ENCODE data around the gene TNRC6A.
"Not testable (repeated sequence)": the region's sequence is repeated elsewhere in the genome, so short reads cannot be mapped to it uniquely, and the experiment has no call there.

Gene TNRC6A

DNA sequence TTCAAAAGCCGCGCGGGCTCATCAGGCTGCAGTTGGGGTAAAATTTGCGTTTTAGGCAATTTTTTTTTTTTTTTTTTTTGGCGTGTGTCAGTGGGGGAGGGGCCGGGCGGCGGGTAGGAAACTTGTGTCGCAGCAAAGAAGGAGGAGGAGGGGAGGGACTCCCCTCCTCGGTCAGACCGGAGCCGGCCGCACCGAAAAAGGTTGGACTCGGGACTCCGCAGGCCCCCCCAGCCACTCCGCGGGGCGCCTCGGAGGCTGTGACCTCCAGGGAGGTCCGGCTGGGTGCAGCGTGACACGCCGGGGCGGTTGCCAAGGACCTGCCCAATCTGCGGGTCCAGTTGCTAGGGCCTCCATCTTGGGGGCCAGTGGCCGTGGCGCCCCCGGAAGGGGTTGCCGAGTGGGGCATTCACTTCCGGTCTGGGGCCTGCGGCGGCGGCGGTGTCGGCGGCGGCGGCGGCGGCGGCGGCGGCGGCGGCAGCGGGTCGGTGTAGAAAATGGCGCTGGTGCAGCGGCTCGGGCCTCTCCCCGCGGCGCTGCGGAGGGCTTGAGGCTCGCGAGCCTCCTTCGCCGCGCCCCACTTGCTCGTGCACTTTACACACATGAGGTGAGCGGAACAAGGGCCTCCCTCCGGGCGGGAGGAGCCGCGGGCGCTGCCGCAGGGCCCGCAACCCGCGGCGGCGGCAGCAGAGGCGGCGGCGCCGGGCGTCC, at the start of gene TNRC6A:
Gene TNRC6A, plus strand, starts transcription at position 409 of the 708 bp plus-strand sequence. Its CDS starts 191 bp downstream, at position 600.
- DNase-seq (ENCODE audit: low read depth in 2 of 2): peak; percentile 78 to 79

DNA sequence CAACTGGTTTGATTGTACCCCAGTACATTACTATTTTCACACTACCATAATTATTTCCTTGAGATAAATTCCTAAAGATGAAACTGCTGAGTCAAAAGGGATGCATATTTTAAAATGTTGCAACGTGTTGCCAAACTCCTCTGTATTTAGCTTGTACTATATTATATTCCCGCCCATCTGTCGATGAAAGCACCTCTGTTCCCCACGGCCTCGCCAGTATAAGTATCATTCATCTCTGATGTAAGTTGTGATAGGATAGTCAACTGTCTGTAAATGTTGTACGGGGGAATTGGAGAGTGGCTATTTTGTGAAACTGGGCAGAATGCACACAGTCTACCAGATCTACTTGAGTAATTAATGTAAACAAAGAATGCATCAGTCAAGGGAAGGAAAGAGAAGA, 47.7 kb upstream of the TNRC6A start:
- DNase-seq (ENCODE audit: low read depth in 2 of 2): no peak

GRCh38 chr16:24683250-24683649, 46.2 kb upstream of the TNRC6A start:
- DNase-seq (ENCODE audit: low read depth in 2 of 2): no peak

GRCh38 chr16:24683847-24684493, 45.5 kb upstream of the TNRC6A start:
- DNase-seq (ENCODE audit: low read depth in 2 of 2): no peak

GRCh38 chr16:24685539-24686432, 43.7 kb upstream of the TNRC6A start:
- no peak for DNase-seq (ENCODE audit: low read depth in 2 of 2)

- no peak for DNase-seq (ENCODE audit: low read depth in 2 of 2)
Observed at GRCh38 chr16:24686678-24687077, 42.8 kb upstream of the TNRC6A start.

DNA sequence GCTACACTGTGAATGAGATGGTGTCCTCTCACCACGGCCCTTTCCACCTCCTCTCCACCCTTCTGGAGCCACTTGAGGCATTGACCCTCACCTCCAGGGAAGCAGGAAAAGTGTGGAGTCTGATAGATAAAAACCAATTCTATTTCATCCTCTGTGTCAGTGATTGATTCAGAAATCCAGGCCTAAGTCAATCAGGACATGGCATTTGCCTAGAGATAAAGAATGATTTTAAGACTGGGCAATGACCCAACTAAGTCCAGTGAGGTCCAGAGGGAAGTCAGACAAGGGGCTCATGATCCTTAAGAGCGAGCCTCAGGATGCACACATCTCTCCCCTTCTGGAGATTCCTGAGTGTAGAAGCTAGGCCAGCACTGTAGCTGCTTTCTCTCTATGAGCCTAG, 41.1 kb upstream of the TNRC6A start:
- no peak for DNase-seq (ENCODE audit: low read depth in 2 of 2)

- no peak for DNase-seq (ENCODE audit: low read depth in 2 of 2)
Observed at GRCh38 chr16:24689128-24689527, 40.3 kb upstream of the TNRC6A start.

GRCh38 chr16:24692854-24693253, 36.6 kb upstream of the TNRC6A start:
- DNase-seq (ENCODE audit: low read depth in 2 of 2): no peak

DNA sequence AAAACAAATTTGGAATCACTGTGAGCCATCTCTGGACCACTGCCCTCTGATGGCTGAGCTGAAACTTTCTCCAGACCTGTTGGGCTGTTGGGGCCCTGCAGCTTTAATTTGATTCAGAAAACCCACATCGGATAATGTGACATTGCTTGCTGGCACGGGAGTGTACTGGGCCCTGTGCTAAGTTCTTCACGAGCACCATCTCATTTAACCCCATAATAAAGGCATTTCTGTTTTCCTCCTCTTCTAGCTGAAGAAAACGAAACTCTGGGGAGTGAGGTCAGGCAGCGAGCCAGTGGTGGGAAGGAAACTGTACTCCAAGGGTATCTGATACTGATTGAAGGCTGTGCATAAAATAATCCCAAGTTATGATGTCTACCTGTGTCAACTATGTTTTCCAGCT, 34.5 kb upstream of the TNRC6A start:
- DNase-seq (ENCODE audit: low read depth in 2 of 2): no peak

DNA sequence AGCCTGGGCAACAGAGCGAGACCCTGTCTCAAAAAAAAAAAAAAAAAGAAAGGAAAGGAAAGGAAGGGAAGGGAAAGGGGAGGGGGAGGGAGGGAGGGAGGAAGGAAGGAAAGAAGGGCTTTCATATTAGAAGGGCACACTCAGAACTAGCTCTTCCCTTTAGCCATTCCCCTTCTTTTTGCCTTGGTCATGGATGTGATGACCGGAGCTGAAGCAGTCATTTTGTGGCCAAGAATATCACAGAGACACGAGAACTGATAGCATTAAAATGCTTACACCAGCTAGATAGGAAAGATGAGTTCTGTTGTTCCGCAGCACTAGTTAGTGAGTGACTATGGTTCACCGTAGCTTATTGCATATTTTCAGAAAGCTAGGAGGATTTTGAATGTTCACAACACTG, 32.8 kb upstream of the TNRC6A start:
- no peak for DNase-seq (ENCODE audit: low read depth in 2 of 2)

- no peak for DNase-seq (ENCODE audit: low read depth in 2 of 2)
Observed at GRCh38 chr16:24698308-24698707, 31.1 kb upstream of the TNRC6A start.

DNA sequence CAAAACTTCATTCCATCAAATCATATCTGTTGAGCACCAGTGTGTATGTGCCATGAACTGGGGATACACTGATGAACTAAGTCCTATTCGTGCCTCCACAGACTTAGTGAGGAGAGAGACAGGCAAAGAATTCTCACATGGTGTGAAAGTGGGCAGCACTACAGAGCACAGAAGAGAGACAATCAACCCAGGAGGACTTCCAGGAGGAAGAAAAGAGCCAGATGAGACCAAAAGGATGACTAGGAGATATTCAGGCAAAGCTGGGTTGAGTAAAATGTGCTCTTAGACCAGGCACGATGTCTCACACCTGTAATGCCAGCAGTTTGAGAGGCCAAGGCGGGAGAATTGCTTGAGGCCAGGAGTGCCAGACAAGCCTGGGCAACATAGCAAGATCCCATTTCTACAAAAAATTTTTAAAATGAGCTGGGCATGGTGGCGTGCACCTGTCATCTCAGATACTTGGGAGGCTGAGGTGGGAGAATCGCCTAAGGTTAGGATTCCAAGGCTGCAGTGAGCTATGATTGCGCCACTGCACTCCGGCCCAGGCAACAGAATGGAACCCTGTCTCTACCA, 30.2 kb upstream of the TNRC6A start:
- no peak for DNase-seq (ENCODE audit: low read depth in 2 of 2)

GRCh38 chr16:24700549-24701392, 28.7 kb upstream of the TNRC6A start:
- no peak for DNase-seq (ENCODE audit: low read depth in 2 of 2)

GRCh38 chr16:24701521-24701951, 27.9 kb upstream of the TNRC6A start:
- DNase-seq (ENCODE audit: low read depth in 2 of 2): no peak

DNA sequence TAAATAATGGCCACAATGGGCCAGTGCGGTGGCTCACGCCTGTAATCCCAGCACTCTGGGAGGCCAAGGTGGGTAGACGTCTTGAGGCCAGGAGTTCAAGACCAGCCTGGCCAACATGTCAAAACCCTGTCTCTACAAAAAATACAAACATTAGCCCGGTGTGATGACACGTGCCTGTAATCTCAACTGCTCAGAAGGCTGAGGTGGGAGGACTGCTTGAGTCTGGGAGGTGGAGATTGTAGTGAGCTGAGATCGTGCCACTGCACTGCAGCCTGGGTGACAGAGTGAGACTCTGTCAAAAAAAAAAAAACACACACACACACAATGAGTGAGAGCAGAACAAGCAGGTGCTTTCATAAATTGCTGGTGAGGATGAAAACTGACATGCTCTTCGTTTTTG, 21.7 kb upstream of the TNRC6A start:
- DNase-seq (ENCODE audit: low read depth in 2 of 2): not testable (repeated sequence)

GRCh38 chr16:24713379-24713778, 16.1 kb upstream of the TNRC6A start:
- no peak for DNase-seq (ENCODE audit: low read depth in 2 of 2)

GRCh38 chr16:24717411-24717810, 12.0 kb upstream of the TNRC6A start:
- no peak for DNase-seq (ENCODE audit: low read depth in 2 of 2)

- no peak for DNase-seq (ENCODE audit: low read depth in 2 of 2)
Observed at GRCh38 chr16:24718967-24719521, 10.4 kb upstream of the TNRC6A start.

DNA sequence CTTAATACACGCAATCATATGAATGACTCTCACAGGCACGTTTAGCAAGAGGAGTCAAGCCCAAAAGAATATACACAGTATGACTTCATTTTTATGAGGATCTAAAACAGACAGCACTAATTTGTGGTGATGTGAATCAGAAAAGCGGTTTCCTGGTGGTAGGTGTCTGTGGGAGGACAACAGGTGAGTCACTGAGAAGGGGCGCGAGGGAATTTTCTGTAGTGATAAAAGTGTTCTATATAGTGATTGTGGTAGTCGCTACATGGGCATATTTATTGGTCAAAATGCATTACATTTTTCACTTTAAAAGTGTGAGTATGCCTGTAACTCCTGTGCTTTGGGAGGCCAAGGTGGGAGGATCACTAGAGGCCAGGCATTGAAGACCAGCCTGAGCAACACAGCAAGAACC, 7.6 kb upstream of the TNRC6A start:
- DNase-seq (ENCODE audit: low read depth in 2 of 2): peak in 1 of 2 donors; percentile 50

DNA sequence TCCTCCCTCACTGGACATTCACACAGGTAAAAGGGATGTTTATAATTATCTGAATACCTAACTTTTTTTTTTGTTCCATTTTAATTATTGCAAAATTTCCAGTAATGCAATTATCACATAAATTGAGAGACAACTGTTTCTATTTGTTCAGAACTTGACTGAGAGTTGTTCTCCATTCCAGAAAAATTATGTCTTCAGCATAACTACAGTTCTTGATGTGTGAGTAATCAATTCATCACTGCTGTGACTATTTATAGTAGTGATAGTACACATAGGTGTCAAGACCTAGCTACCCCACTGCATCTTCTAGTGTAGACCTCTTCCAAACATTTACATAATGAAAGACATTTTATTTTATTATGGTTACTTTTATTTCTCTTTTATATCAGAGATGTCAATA, 5.8 kb upstream of the TNRC6A start:
- no peak for DNase-seq (ENCODE audit: low read depth in 2 of 2)
